HepG2 (cell line): ENCODE data around the gene JHY.

Experiments
- ELF4 ChIP-seq: sonication (generic); formaldehyde crosslinking; IDR thresholded peaks from 2 replicates; pipeline ENCODE4 v1.5.0; 2020; ENCODE audit warnings: missing genetic modification reagents, mild to moderate bottlenecking, moderate library complexity, borderline replicate concordance
- FOSL2 ChIP-seq: sonication (generic); formaldehyde crosslinking; IDR thresholded peaks from 2 replicates; pipeline ENCODE4 v1.4.0; 2020; ENCODE audit warnings: missing genetic modification reagents
- POLR2A ChIP-seq, 2 experiments: IDR thresholded peaks; 2 replicates each; pipeline ENCODE4 v1.6.1; 2011; ENCODE audit warnings: low read depth in 2 of 2, low read length in 2 of 2, mild to moderate bottlenecking in 1 of 2, moderate library complexity in 1 of 2; ENCODE audit not compliant: insufficient read depth in 1 of 2
- POLR2AphosphoS5 ChIP-seq: IDR thresholded peaks from 2 replicates; pipeline ENCODE4 v1.6.1; 2012; ENCODE audit warnings: low read depth, low read length
- SNRNP70 ChIP-seq: fragments of 200-400 bp; formaldehyde crosslinking; IDR thresholded peaks from 2 replicates; pipeline ENCODE4 v1.6.1; 2017; ENCODE audit warnings: mild to moderate bottlenecking, low read depth, low read length, moderate library complexity
- SOX5 ChIP-seq: IDR thresholded peaks from 2 replicates; pipeline ENCODE4 v1.6.1; 2016; ENCODE audit warnings: borderline replicate concordance
- SP2 ChIP-seq: sonication (generic); formaldehyde crosslinking; IDR thresholded peaks from 2 replicates; pipeline ENCODE4 v1.5.1; 2020; ENCODE audit warnings: mild to moderate bottlenecking, missing genetic modification reagents
- SP4 ChIP-seq: sonication (generic); formaldehyde crosslinking; IDR thresholded peaks from 2 replicates; pipeline ENCODE4 v1.8.1; 2023; ENCODE audit warnings: mild to moderate bottlenecking, missing genetic modification reagents
- YY1 ChIP-seq: IDR thresholded peaks from 2 replicates; pipeline ENCODE4 v1.6.1; 2011; ENCODE audit warnings: low read length, low read depth, moderate library complexity, mild to moderate bottlenecking; ENCODE audit not compliant: insufficient read depth, insufficient replicate concordance
- ZNF124 ChIP-seq: sonication (generic); formaldehyde crosslinking; IDR thresholded peaks from 2 replicates; pipeline ENCODE4 v1.4.0; 2020; ENCODE audit warnings: missing genetic modification reagents
- ZNF792 ChIP-seq: IDR thresholded peaks from 2 replicates; pipeline ENCODE4 v1.6.1; 2016
- TF ChIP-seq, protein P1 (sequence below): sonication (generic); formaldehyde crosslinking; IDR thresholded peaks from 2 replicates; pipeline ENCODE4 v1.5.0; 2020; ENCODE audit warnings: mild to moderate bottlenecking, missing genetic modification reagents, moderate library complexity

DNA sequence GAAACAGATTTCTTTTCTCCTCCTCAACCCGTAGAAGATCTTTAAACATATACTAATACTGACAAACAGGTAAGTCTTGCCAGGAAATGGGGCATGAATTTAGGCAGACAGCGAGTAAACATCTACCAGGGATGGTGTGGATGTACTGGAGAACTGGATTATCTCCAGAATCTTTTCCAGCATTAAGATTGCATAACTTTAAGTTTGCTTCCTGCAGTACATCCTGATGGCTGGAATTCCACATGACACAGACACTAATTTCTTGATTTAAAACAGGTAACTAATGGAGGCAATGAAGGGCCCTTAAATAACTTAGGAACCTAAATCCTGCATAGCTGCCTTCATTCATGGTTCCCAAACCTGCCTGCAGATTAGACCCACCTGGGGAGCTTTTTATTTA, 40.7 kb downstream of the JHY start:
- no peak for TF ChIP-seq POLR2AphosphoS5
- no peak for TF ChIP-seq ZNF792 (CRISPR knock-in tag)
- TF ChIP-seq ZNF124 (CRISPR knock-in tag) = no peak
- TF ChIP-seq SNRNP70 = no peak
- no peak for TF ChIP-seq FOSL2 (CRISPR knock-in tag)
- TF ChIP-seq POLR2A (IDR thresholded peaks at IDR 0.05; ENCODE audit: insufficient read depth in 1 of 2, low read depth in 2 of 2, low read length in 2 of 2) = no peak
- no peak for TF ChIP-seq ELF4 (CRISPR knock-in tag)
- TF ChIP-seq, protein P1, sequence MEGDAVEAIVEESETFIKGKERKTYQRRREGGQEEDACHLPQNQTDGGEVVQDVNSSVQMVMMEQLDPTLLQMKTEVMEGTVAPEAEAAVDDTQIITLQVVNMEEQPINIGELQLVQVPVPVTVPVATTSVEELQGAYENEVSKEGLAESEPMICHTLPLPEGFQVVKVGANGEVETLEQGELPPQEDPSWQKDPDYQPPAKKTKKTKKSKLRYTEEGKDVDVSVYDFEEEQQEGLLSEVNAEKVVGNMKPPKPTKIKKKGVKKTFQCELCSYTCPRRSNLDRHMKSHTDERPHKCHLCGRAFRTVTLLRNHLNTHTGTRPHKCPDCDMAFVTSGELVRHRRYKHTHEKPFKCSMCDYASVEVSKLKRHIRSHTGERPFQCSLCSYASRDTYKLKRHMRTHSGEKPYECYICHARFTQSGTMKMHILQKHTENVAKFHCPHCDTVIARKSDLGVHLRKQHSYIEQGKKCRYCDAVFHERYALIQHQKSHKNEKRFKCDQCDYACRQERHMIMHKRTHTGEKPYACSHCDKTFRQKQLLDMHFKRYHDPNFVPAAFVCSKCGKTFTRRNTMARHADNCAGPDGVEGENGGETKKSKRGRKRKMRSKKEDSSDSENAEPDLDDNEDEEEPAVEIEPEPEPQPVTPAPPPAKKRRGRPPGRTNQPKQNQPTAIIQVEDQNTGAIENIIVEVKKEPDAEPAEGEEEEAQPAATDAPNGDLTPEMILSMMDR (CRISPR knock-in tag) = no peak
- no peak for TF ChIP-seq SP2 (CRISPR knock-in tag)
- no peak for TF ChIP-seq SOX5
- no peak for TF ChIP-seq YY1
- TF ChIP-seq SP4 (CRISPR knock-in tag) = no peak
